Adrenal gland (tissue), 12 donors: Measurements from ENCODE around the gene TMEM184C. TPM values are rescaled to one million over a fixed set of nuclear protein-coding genes. Genes with fewer than 3 reads are reported as not detected.

Experiments
- polyA plus RNA-seq, 3 donors: library from polyadenylated mRNA; stranded (reverse); fragments of 200-250 nt in 2 of 3; fragments of 350-450 nt in 1 of 3; fragmentation: Illumina TruSeq in 1 of 3; extraction: RNeasy Lipid Tissue Mini Kit (QIAGEN cat#74804) in 1 of 3; gene quantifications; one replicate each; pipeline ENCODE4 v1.2.3, GENCODE V29; 2013 to 2014
- total RNA-seq, 9 donors: library from RNA; depleted of rRNA in 4 of 9; stranded (reverse); fragments of >200 nt in 4 of 9; fragments of 120-200 nt in 1 of 9; fragmentation: NEBNext Ultra II Directional in 1 of 9; extraction: Animal tissue kit (Norgen Biotek cat#: 25700) in 1 of 9; gene quantifications; one replicate each; pipeline versions ENCODE4 v1.1.0 to v1.2.4, GENCODE V29; 2013 to 2023
- donor health status: healthy with polysubstance abuse.
- donor health status: Bipolar disorder and iron deficiency.
- donor health status: DM: yes; HTN: yes; CAD: no.
- donor health status: DM: no; HTN: no; CAD: no.
- donor health status: DM: no; HTN: no; CAD: no.
- donor health status: DM: yes; HTN: yes; CAD: no.

TMEM184C gene
- total and polyA plus RNA-seq, 12 donors = 4.0 to 63.8 (median 40.6) TPM

Other genes starting within 250 kb of the TMEM184C start
- 1 to 10 TPM; 2.4 to 9.7 (median 5.1) TPM for gene EDNRA, start 136.3 kb upstream of the TMEM184C start, total RNA-seq
- gene EDNRA, start 136.3 kb upstream of the TMEM184C start, polyA plus RNA-seq = 1 to 10 TPM; 1.6 to 3.9 (median 2.7) TPM
- 10 to 100 TPM in 5 of 9 donors, 1 to 10 TPM in 4; 5.4 to 19.6 (median 10.6) TPM for gene PRMT9, start 66.8 kb downstream of the TMEM184C start, total RNA-seq
- gene PRMT9, start 66.8 kb downstream of the TMEM184C start, polyA plus RNA-seq = 10 to 100 TPM; 11.9 to 13.3 (median 12.0) TPM
- gene ARHGAP10, start 114.7 kb downstream of the TMEM184C start, total RNA-seq = 10 to 100 TPM in 8 of 9 donors, 1 to 10 TPM in 1; 7.0 to 40.8 (median 25.7) TPM
- 10 to 100 TPM; 12.9 to 22.9 (median 17.6) TPM for gene ARHGAP10, start 114.7 kb downstream of the TMEM184C start, polyA plus RNA-seq